Psoas muscle (tissue), 8 donors: ENCODE data around the gene TXNL4B. TPM values are rescaled to one million over a fixed set of nuclear protein-coding genes. Genes with fewer than 3 reads are reported as not detected.

Source experiments
- ATAC-seq, 4 donors: fragments of 200-7000 bp; cut with Tn5 transposase; one replicate each; pipeline ENCODE4 v1.9.1; 2020; ENCODE audit warnings: moderate library complexity in 3 of 4, mild to moderate bottlenecking in 2 of 4
- DNase-seq, 2 donors: peaks; one replicate each; pipeline ENCODE4 v3.0.0-alpha.2; 2020
- H3K27ac ChIP-seq: fragments of 200-600 bp; one replicate; pipeline ENCODE4 v1.8.0; 2022
- H3K27me3 ChIP-seq, 3 donors: fragments of 200-600 bp in 1 of 3; one replicate each; pipeline versions ENCODE4 v1.6.1 to v1.8.0; 2013 to 2022; ENCODE audit warnings: low read length in 2 of 3, mild to moderate bottlenecking in 2 of 3, moderate library complexity in 1 of 3; ENCODE audit not compliant: insufficient read depth in 3 of 3
- H3K36me3 ChIP-seq, 2 donors: fragments of 200-600 bp in 1 of 2; one replicate each; pipeline versions ENCODE4 v1.6.1 to v1.8.0; 2013 to 2022; ENCODE audit warnings: low read depth in 1 of 2, mild to moderate bottlenecking in 1 of 2, moderate library complexity in 1 of 2; ENCODE audit not compliant: insufficient read depth in 1 of 2
- H3K4me1 ChIP-seq: fragments of 200-600 bp; one replicate; pipeline ENCODE4 v1.8.0; 2022
- H3K4me3 ChIP-seq: fragments of 200-600 bp; one replicate; pipeline ENCODE4 v1.8.0; 2022; ENCODE audit warnings: mild to moderate bottlenecking
- H3K9me3 ChIP-seq: fragments of 200-600 bp; one replicate; pipeline ENCODE4 v1.8.0; 2022
- WGBS, 3 donors: extraction: QIAGEN DNeasy Blood & Tissue Kit; methylation state at CpG; one replicate each; pipeline versions ENCODE4 v1.1.6 to v1.1.7; 2013; 5-methylcytosine and 5-hydroxymethylcytosine counted together
- intact Hi-C, 2 donors: fragments of 100-400 bp; cut with DNase I; formaldehyde crosslinking; loops; one replicate each; pipeline versions ENCODE4 v1.11.0 to v1.14.2; 2022
- polyA plus RNA-seq, 3 donors: library from polyadenylated mRNA; stranded (reverse); fragments of 200-250 nt; gene quantifications; one replicate each; pipeline ENCODE4 v1.2.3, GENCODE V29; 2013
- total RNA-seq, 4 donors: library from RNA; stranded (reverse); fragmentation: NEBNext Ultra II Directional in 2 of 4; extraction: Animal tissue kit (Norgen Biotek cat#: 25700) in 2 of 4; gene quantifications; one replicate each; pipeline versions ENCODE4 v1.2.1 to v1.2.4, GENCODE V29; 2021 to 2023
- TF ChIP-seq, protein P1 (sequence below): fragments of 200-600 bp; IDR thresholded peaks from one replicate; pipeline ENCODE4 v1.8.0; 2022; ENCODE audit warnings: antibody characterized with exemption
- donor health status: healthy with polysubstance abuse.
- donor health status: DM: no; HTN: no; CAD: no; lungs with moderate emphysema.
- donor health status: Bipolar disorder and iron deficiency.
- donor health status: healthy.
- donor health status: DM: yes; HTN: yes; CAD: no.
- donor health status: DM: no; HTN: no; CAD: no.
- donor health status: DM: no; HTN: no; CAD: no.
- donor health status: DM: yes; HTN: yes; CAD: no.

The TXNL4B gene
- total and polyA plus RNA-seq, 7 donors: 6.7 to 52.1 (median 9.4) TPM

DNA sequence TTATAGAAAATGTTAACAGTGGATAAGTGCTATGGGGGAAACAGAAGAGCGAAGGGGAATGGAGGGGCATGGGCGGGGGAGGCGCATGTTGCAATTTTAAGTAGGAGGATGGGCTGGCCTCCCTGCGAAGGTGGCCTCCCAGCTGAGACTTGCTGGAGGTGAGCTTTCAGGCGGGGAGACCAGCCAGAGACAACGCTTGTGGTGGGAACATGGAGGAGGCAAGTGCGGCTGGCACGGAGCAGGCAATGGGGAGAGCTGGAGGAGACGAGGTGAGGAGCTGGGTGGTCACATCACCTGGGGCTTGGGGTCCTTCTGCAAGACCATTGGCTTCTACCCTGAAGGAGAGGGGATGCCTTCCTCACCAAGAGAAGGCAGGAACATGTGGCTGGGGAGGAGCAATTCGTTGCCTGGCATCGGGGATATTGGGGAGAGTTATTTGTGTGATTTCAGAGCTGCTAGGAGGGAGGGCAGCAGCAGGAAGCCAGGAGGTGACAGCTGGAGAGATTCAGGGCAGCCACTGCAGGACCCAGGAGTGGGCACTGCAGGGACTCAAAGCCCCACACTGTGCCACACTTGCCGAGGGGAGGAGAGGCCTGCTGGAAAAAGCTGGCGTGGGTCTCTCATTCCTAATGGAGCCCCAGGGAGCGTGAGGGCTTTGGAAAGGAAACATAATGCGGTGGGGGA, 44.1 kb upstream of the TXNL4B start:
- no peaks in the 10 kb centered on the region for H3K4me1 ChIP-seq
- DNase-seq: no peak
- no peaks in the 10 kb centered on the region for H3K27me3 ChIP-seq
- no peaks in the 10 kb centered on the region for H3K9me3 ChIP-seq
- no peak overlapping the region for H3K27ac ChIP-seq
- no peak overlapping the region for H3K4me3 ChIP-seq
- H3K36me3 ChIP-seq: no peaks in the 10 kb centered on the region
- intact Hi-C loops: no loop called here
- no peak for ATAC-seq
- WGBS, 3 donors: 56 to 61% (median 57%) methylated on average over 15 of the region's 15 CpGs
- TF ChIP-seq, protein P1, sequence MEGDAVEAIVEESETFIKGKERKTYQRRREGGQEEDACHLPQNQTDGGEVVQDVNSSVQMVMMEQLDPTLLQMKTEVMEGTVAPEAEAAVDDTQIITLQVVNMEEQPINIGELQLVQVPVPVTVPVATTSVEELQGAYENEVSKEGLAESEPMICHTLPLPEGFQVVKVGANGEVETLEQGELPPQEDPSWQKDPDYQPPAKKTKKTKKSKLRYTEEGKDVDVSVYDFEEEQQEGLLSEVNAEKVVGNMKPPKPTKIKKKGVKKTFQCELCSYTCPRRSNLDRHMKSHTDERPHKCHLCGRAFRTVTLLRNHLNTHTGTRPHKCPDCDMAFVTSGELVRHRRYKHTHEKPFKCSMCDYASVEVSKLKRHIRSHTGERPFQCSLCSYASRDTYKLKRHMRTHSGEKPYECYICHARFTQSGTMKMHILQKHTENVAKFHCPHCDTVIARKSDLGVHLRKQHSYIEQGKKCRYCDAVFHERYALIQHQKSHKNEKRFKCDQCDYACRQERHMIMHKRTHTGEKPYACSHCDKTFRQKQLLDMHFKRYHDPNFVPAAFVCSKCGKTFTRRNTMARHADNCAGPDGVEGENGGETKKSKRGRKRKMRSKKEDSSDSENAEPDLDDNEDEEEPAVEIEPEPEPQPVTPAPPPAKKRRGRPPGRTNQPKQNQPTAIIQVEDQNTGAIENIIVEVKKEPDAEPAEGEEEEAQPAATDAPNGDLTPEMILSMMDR: no peak

DNA sequence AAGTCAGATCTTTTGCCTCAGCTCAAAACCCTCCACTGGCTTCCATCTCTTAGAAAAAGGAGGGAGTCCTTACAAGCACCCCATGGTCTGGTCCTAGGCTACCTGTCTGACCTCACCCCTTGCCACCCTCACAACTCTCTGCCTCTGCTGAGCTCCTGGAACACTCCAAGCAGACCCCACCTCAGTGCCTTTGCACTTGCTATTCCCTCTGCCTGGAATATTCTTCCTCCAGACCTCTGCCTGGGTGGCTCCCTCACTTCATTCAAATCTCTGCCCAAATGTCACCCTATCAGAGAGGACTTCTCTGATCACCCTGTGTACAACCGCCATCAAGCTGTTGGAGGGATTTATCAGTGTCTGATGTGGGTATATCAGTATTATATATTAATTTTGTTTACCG, 41.1 kb upstream of the TXNL4B start:
- no peak for ATAC-seq
- 96% methylated on average over 2 of the region's 2 CpGs for WGBS, 3 donors
- Histone ChIP-seq H3K27ac (no peak overlapping the region), H3K4me1 (no peaks in the 10 kb centered on the region), H3K9me3 (no peaks in the 10 kb centered on the region), H3K36me3 (no peaks in the 10 kb centered on the region), H3K27me3 (no peaks in the 10 kb centered on the region), H3K4me3 (no peak overlapping the region)
- TF ChIP-seq, protein P1: no peak
- no peak for DNase-seq
- intact Hi-C loops: no loop called here

DNA sequence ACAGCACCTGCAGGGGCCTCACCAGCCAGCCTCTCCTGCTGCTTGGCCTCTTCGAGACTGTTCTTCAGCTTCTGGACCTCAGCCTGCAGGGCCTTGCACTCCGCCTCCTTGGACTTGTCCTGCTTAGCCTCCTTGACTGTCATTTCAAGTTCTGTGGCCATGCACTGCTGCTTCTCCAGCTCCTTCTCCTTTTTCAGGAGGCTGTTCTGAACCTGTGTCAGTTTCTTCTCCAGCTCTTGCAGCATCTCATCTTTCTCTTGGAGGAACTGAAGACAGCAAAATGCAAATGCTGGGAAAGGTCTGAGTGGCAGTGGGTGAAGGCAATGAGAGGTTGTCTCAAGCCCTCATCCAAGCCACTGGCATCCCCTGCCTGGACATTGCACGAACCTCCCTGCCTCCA, 39.3 kb upstream of the TXNL4B start:
- H3K4me3 ChIP-seq: no peak overlapping the region
- no peaks in the 10 kb centered on the region for H3K27me3 ChIP-seq
- H3K4me1 ChIP-seq: no peaks in the 10 kb centered on the region
- no peak for DNase-seq
- intact Hi-C loops: no loop called here
- no peaks in the 10 kb centered on the region for H3K36me3 ChIP-seq
- H3K27ac ChIP-seq: no peak overlapping the region
- TF ChIP-seq, protein P1: no peak
- 88 to 98% (median 90%) methylated on average over 3 of the region's 3 CpGs for WGBS, 3 donors
- H3K9me3 ChIP-seq: no peaks in the 10 kb centered on the region
- no peak for ATAC-seq

DNA sequence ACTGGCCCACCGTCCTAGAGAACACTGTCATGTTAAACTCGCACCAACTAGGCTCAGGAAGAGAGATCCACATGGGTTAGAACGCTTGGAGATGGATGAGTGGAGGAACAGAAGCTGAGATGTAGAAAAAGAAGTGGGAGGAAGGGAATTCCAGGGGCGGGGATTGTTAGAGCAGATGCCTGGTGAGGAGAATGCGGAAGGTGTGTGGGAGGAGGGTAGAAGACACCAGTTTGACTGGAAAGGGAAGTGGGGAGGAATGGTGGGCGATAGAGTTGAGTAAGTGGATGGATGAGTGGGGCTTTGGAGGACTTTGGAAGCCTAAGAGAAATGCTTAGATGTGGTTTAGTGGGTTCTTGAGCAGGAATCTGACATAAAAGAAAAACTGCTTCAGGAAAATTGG, 37.6 kb upstream of the TXNL4B start:
- TF ChIP-seq, protein P1: no peak
- DNase-seq (no peak), ATAC-seq (no peak)
- intact Hi-C loops: no loop called here
- 74 to 77% (median 76%) methylated on average over 6 of the region's 6 CpGs for WGBS, 3 donors
- Histone ChIP-seq H3K27me3 (no peaks in the 10 kb centered on the region), H3K9me3 (no peaks in the 10 kb centered on the region), H3K4me1 (no peaks in the 10 kb centered on the region), H3K36me3 (no peaks in the 10 kb centered on the region), H3K4me3 (no peak overlapping the region), H3K27ac (no peak overlapping the region)
